ENCODE results near the gene PPRC1.
A peak's percentile ranks its signal among the peaks of the same experiment; 100 is the strongest.

PPRC1 gene

GRCh38 chr10:102146971-102147428 is 14.2 kb downstream of the PPRC1 start:
- no peak for DNase-seq (ENCODE audit: low read depth, low spot score)

GRCh38 chr10:102147561-102147960 is 14.7 kb downstream of the PPRC1 start:
- no peak for DNase-seq (ENCODE audit: low read depth, low spot score)

- DNase-seq (ENCODE audit: low read depth, low spot score): no peak
These were observed 15.4 kb downstream of the PPRC1 start for GRCh38 chr10:102148275-102148674.

GRCh38 chr10:102150970-102151773 is 18.3 kb downstream of the PPRC1 start:
- DNase-seq (ENCODE audit: low read depth, low spot score): no peak

GRCh38 chr10:102151774-102152544 is 19.1 kb downstream of the PPRC1 start, which contains the start of gene NOLC1:
Gene NOLC1, plus strand, starts transcription at chr10:102152389. Its CDS starts 22 bp downstream, at chr10:102152411.
- peak; percentile 100 for DNase-seq (ENCODE audit: low read depth, low spot score)

GRCh38 chr10:102152545-102152890 is 19.7 kb downstream of the PPRC1 start:
- no peak for DNase-seq (ENCODE audit: low read depth, low spot score)

- no peak for DNase-seq (ENCODE audit: low read depth, low spot score)
These were observed 20.3 kb downstream of the PPRC1 start for GRCh38 chr10:102153093-102153620.

- no peak for DNase-seq (ENCODE audit: low read depth, low spot score)
These were observed 21.8 kb downstream of the PPRC1 start for GRCh38 chr10:102154466-102155116.

- no peak for DNase-seq (ENCODE audit: low read depth, low spot score)
These were observed 24.4 kb downstream of the PPRC1 start for GRCh38 chr10:102157224-102157623.

- no peak for DNase-seq (ENCODE audit: low read depth, low spot score)
These were observed 26.3 kb downstream of the PPRC1 start for GRCh38 chr10:102159051-102159597.

GRCh38 chr10:102159831-102160230 is 27.0 kb downstream of the PPRC1 start:
- DNase-seq (ENCODE audit: low read depth, low spot score): no peak

GRCh38 chr10:102163342-102163989 is 30.6 kb downstream of the PPRC1 start:
- no peak for DNase-seq (ENCODE audit: low read depth, low spot score)

GRCh38 chr10:102167861-102168260 is 35.0 kb downstream of the PPRC1 start:
- DNase-seq (ENCODE audit: low read depth, low spot score): no peak

- no peak for DNase-seq (ENCODE audit: low read depth, low spot score)
These were observed 37.8 kb downstream of the PPRC1 start for GRCh38 chr10:102170602-102171001.

GRCh38 chr10:102172288-102172687 is 39.4 kb downstream of the PPRC1 start:
- DNase-seq (ENCODE audit: low read depth, low spot score): no peak

- DNase-seq (ENCODE audit: low read depth, low spot score): no peak
These were observed 42.6 kb downstream of the PPRC1 start for GRCh38 chr10:102175415-102175814.

- DNase-seq (ENCODE audit: low read depth, low spot score): no peak
These were observed 51.8 kb downstream of the PPRC1 start for GRCh38 chr10:102184606-102185005.

GRCh38 chr10:102185272-102185671 is 52.4 kb downstream of the PPRC1 start:
- DNase-seq (ENCODE audit: low read depth, low spot score): no peak

- no peak for DNase-seq (ENCODE audit: low read depth, low spot score)
These were observed 53.1 kb downstream of the PPRC1 start for GRCh38 chr10:102185811-102186527.

- DNase-seq (ENCODE audit: low read depth, low spot score): no peak
These were observed 55.6 kb downstream of the PPRC1 start for GRCh38 chr10:102188298-102188940.

Data from activated CD4-positive, CD25-positive, alpha-beta regulatory T cell treated with anti-CD3 and anti-CD28 coated beads, Interleukin-2, amount 50 U/mL, for 16 hours (primary cell).